Esophagus muscularis mucosa (tissue), 4 donors: ENCODE measurements around the gene POU3F3.

ENCODE experiments used
- CTCF ChIP-seq, 3 experiments: fragments of 200-600 bp in 2 of 3; fragments of 450-650 bp in 1 of 3; sonication (generic) in 2 of 3; IDR thresholded peaks; one replicate each; pipeline ENCODE4 v1.5.1; 2017 to 2019; ENCODE audit warnings: antibody characterized with exemption in 3 of 3, mild to moderate bottlenecking in 2 of 3, moderate library complexity in 1 of 3
- EP300 ChIP-seq: sonication (generic); formaldehyde crosslinking; IDR thresholded peaks from one replicate; pipeline ENCODE4 v1.6.1; 2017; ENCODE audit warnings: antibody characterized with exemption
- POLR2A ChIP-seq: fragments of 450-650 bp; IDR thresholded peaks from one replicate; pipeline ENCODE4 v1.6.1; 2017; ENCODE audit warnings: antibody characterized with exemption, moderate library complexity, mild to moderate bottlenecking, low read depth

- TF ChIP-seq CTCF (IDR thresholded peaks at IDR 0.05) = no peak
- no peak for TF ChIP-seq POLR2A
- no peak for TF ChIP-seq EP300
Measured at GRCh38 chr2:104826016-104826415, 27.9 kb upstream of the POU3F3 start.
